NCI-H774 (cell line): ENCODE data around the gene SENP1.

ENCODE experiments used
- DNase-seq: peaks from one replicate; lab custom pipeline; 2025; lab: John Stamatoyannopoulos, UW

The SENP1 gene

GRCh38 chr12:48017921-48018617, 87.8 kb downstream of the SENP1 start:
- no peak for DNase-seq

GRCh38 chr12:48017496-48017895, 88.4 kb downstream of the SENP1 start:
- DNase-seq, result no peak

GRCh38 chr12:48016373-48017020, 89.4 kb downstream of the SENP1 start:
- DNase-seq, result no peak

- DNase-seq, result no peak
Measured at GRCh38 chr12:48015954-48016353, 89.9 kb downstream of the SENP1 start.

GRCh38 chr12:48015129-48015528, 90.8 kb downstream of the SENP1 start:
- DNase-seq, result no peak

- no peak for DNase-seq
Measured at GRCh38 chr12:48013287-48013686, 92.6 kb downstream of the SENP1 start.

- no peak for DNase-seq
Measured at GRCh38 chr12:48012070-48012469, 93.8 kb downstream of the SENP1 start.

GRCh38 chr12:48010366-48010970, 95.4 kb downstream of the SENP1 start:
- no peak for DNase-seq

GRCh38 chr12:48009471-48009870, 96.4 kb downstream of the SENP1 start:
- no peak for DNase-seq

- no peak for DNase-seq
Measured at GRCh38 chr12:48008950-48009349, 96.9 kb downstream of the SENP1 start.

- DNase-seq, result no peak
Measured at GRCh38 chr12:48008349-48008748, 97.5 kb downstream of the SENP1 start.

GRCh38 chr12:48007206-48007605, 98.7 kb downstream of the SENP1 start:
- DNase-seq, result no peak

GRCh38 chr12:48005750-48006021, 100.2 kb downstream of the SENP1 start:
- no peak for DNase-seq

GRCh38 chr12:48005001-48005749, 100.7 kb downstream of the SENP1 start:
- DNase-seq, result no peak

GRCh38 chr12:48004053-48004941, 101.6 kb downstream of the SENP1 start, which contains the start of gene COL2A1:
Gene COL2A1 (minus strand): TSS chr12:48004476. CDS start chr12:48004321, 155 bp downstream.
- DNase-seq, result peak; percentile 24

- DNase-seq, result no peak
Measured at GRCh38 chr12:48003226-48004052, 102.4 kb downstream of the SENP1 start.

- no peak for DNase-seq
Measured at GRCh38 chr12:48002773-48003218, 103.1 kb downstream of the SENP1 start.

GRCh38 chr12:48002414-48002730, 103.5 kb downstream of the SENP1 start:
- DNase-seq, result no peak

GRCh38 chr12:48001505-48002413, 104.1 kb downstream of the SENP1 start:
- no peak for DNase-seq
